Measurements from ENCODE around the gene LDLRAD4. TPM values are rescaled to one million over a fixed set of nuclear protein-coding genes. Genes with fewer than 3 reads are reported as not detected.

Gene LDLRAD4
- total RNA-seq, 1 experiment from 2014 or later, result 3.6 TPM

DNA sequence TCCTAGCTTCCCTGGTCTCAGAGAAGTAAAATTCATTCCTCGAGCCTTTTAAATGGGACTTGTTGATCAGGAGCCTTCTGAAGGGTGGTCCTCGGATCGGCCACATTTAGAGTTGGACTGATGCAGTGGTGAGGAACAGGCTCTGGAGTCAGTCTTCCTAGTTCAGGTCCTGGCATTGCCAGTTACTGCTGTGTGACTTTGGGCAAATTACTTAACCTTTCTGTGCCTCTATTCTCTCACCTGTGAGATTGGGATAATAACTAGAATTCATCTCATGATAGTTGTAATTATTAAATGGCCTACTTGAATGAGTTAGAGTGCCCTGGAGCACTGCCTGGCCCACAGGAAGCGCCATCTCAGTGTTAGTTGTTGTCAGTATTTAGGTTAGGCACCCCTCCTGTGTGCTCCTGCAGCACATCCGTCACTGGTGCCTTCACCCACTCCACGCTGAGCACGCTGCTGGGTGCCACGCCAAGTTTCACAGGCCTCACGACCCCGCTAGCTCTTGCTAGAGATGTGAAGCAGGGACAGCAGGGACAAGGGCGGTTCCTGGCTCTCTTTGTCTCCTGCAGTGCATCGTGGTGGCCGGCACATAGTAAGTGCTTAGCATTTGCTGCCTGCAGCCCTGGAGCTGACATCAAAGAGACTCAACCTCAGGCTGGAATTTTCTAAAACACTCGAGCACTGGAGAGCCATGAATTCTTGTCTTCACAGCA lies 384.9 kb downstream of the LDLRAD4 start:
- TF ChIP-seq CTCF (conservative IDR thresholded peaks at IDR 0.05; ENCODE audit: low read depth, low read length), result no peak
- no peak for TF ChIP-seq EZH2 (IDR thresholded peaks at IDR 0.05; ENCODE audit: borderline replicate concordance, low read depth, low read length, poor library complexity, severe bottlenecking)
- CTCF ChIA-PET, result no interaction called here
- H3K36me3 ChIP-seq (ENCODE audit: insufficient read depth, low read length, poor library complexity, severe bottlenecking), result no peaks in the 10 kb centered on the region
- no peak for DNase-seq (ENCODE audit: low spot score)
- POLR2A ChIA-PET (ENCODE audit: low non-redundant PET), result no interaction called here
- intact Hi-C loops (cut with micrococcal nuclease; ENCODE audit: unreplicated experiment), result no loop called here
- H3K9me3 ChIP-seq (ENCODE audit: low read depth, low read length, poor library complexity, severe bottlenecking), result peaks cover 8% of the 10 kb centered on the region
- H3K4me3 ChIP-seq (ENCODE audit: low read depth, low read length, poor library complexity, severe bottlenecking), result no peak overlapping the region
- no peak overlapping the region for H3K27ac ChIP-seq (ENCODE audit: low read depth, low read length, poor library complexity, severe bottlenecking)
- no peaks in the 10 kb centered on the region for H3K27me3 ChIP-seq (replicated peaks; ENCODE audit: insufficient read depth, low read depth, low read length, poor library complexity)
- no peaks in the 10 kb centered on the region for H3K4me1 ChIP-seq (ENCODE audit: insufficient read depth, low read length, poor library complexity, severe bottlenecking)
- BruUV-seq (replicated peaks), result no TSS peak

GRCh38 chr18:13604786-13605185 lies 386.2 kb downstream of the LDLRAD4 start:
- DNase-seq (ENCODE audit: low spot score), result no peak
- ChIA-PET POLR2A (ENCODE audit: low non-redundant PET) (no interaction called here), CTCF (no interaction called here)
- H3K27me3 ChIP-seq (replicated peaks; ENCODE audit: insufficient read depth, low read depth, low read length, poor library complexity), result no peaks in the 10 kb centered on the region
- H3K27ac ChIP-seq (ENCODE audit: low read depth, low read length, poor library complexity, severe bottlenecking), result no peak overlapping the region
- no peaks in the 10 kb centered on the region for H3K4me1 ChIP-seq (ENCODE audit: insufficient read depth, low read length, poor library complexity, severe bottlenecking)
- no peaks in the 10 kb centered on the region for H3K9me3 ChIP-seq (ENCODE audit: low read depth, low read length, poor library complexity, severe bottlenecking)
- H3K36me3 ChIP-seq (ENCODE audit: insufficient read depth, low read length, poor library complexity, severe bottlenecking), result no peaks in the 10 kb centered on the region
- BruUV-seq (replicated peaks), result no TSS peak
- intact Hi-C loops (cut with micrococcal nuclease; ENCODE audit: unreplicated experiment), result no loop called here
- TF ChIP-seq CTCF (conservative IDR thresholded peaks at IDR 0.05; ENCODE audit: low read depth, low read length), result no peak
- no peak for TF ChIP-seq EZH2 (IDR thresholded peaks at IDR 0.05; ENCODE audit: borderline replicate concordance, low read depth, low read length, poor library complexity, severe bottlenecking)
- no peak overlapping the region for H3K4me3 ChIP-seq (ENCODE audit: low read depth, low read length, poor library complexity, severe bottlenecking)

GRCh38 chr18:13605477-13605876 lies 386.9 kb downstream of the LDLRAD4 start:
- no peaks in the 10 kb centered on the region for H3K27me3 ChIP-seq (replicated peaks; ENCODE audit: insufficient read depth, low read depth, low read length, poor library complexity)
- H3K36me3 ChIP-seq (ENCODE audit: insufficient read depth, low read length, poor library complexity, severe bottlenecking), result no peaks in the 10 kb centered on the region
- H3K9me3 ChIP-seq (ENCODE audit: low read depth, low read length, poor library complexity, severe bottlenecking), result no peaks in the 10 kb centered on the region
- ChIA-PET POLR2A (ENCODE audit: low non-redundant PET) (no interaction called here), CTCF (no interaction called here)
- no peak for DNase-seq (ENCODE audit: low spot score)
- no peak for TF ChIP-seq EZH2 (IDR thresholded peaks at IDR 0.05; ENCODE audit: borderline replicate concordance, low read depth, low read length, poor library complexity, severe bottlenecking)
- no peak for TF ChIP-seq CTCF (conservative IDR thresholded peaks at IDR 0.05; ENCODE audit: low read depth, low read length)
- H3K4me3 ChIP-seq (ENCODE audit: low read depth, low read length, poor library complexity, severe bottlenecking), result no peak overlapping the region
- H3K27ac ChIP-seq (ENCODE audit: low read depth, low read length, poor library complexity, severe bottlenecking), result no peak overlapping the region
- intact Hi-C loops (cut with micrococcal nuclease; ENCODE audit: unreplicated experiment), result no loop called here
- BruUV-seq (replicated peaks), result no TSS peak
- H3K4me1 ChIP-seq (ENCODE audit: insufficient read depth, low read length, poor library complexity, severe bottlenecking), result peaks cover under 1% of the 10 kb centered on the region

Data from A673 (cell line).